Adipose tissue (tissue), 3 donors: ENCODE results near the gene BMP8B. TPM values are rescaled to one million over a fixed set of nuclear protein-coding genes. Genes with fewer than 3 reads are reported as not detected.

ENCODE experiments used
- H3K27ac ChIP-seq: one replicate; pipeline ENCODE4 v1.5.1; 2013; ENCODE audit warnings: low read depth, low read length
- WGBS, 3 donors: extraction: QIAGEN DNeasy Blood & Tissue Kit; methylation state at CpG; one replicate each; pipeline ENCODE4 v1.1.7; 2013; 5-methylcytosine and 5-hydroxymethylcytosine counted together
- polyA plus RNA-seq, 3 donors: library from polyadenylated mRNA; stranded (reverse); fragments of 200-250 nt; gene quantifications; one replicate each; pipeline ENCODE4 v1.2.3, GENCODE V29; 2013
- donor health status: healthy with polysubstance abuse.
- donor health status: Bipolar disorder and iron deficiency.
- donor health status: healthy.

BMP8B gene
- polyA plus RNA-seq, 3 donors, result 0.67 to 3.1 (median 1.1) TPM

DNA sequence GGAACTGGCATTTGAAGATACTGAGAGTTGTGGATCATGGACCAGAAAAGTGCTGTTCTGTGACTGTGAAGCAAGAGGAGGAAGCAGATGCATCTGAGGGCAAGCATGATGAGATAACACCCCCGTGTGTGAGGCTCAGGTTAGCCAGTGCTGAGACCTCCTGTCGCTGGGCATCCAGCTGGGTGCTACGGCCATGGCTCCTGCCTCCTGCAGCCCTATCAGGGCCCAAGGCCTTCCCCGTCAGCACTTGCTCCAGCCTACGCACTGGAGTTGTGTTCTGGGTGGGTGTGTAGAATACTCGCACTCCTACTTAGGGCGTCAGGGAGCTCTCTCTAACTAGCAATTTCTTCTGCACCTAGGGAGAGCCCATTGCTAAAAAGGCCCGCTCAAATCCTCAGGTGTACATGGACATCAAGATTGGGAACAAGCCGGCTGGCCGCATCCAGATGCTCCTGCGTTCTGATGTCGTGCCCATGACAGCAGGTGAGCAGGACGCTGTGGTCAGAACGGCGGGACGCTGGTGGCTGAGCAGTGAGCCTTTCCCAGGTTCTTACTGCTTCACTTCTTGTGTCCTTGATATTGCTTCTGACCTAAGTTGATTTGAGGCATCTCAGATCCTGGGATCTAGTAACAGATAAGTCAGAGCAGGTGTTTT is 43.5 kb downstream of the BMP8B start:
- WGBS, 3 donors, result 91 to 95% (median 93%) methylated on average over 16 of the region's 16 CpGs
- no peak overlapping the region for H3K27ac ChIP-seq

DNA sequence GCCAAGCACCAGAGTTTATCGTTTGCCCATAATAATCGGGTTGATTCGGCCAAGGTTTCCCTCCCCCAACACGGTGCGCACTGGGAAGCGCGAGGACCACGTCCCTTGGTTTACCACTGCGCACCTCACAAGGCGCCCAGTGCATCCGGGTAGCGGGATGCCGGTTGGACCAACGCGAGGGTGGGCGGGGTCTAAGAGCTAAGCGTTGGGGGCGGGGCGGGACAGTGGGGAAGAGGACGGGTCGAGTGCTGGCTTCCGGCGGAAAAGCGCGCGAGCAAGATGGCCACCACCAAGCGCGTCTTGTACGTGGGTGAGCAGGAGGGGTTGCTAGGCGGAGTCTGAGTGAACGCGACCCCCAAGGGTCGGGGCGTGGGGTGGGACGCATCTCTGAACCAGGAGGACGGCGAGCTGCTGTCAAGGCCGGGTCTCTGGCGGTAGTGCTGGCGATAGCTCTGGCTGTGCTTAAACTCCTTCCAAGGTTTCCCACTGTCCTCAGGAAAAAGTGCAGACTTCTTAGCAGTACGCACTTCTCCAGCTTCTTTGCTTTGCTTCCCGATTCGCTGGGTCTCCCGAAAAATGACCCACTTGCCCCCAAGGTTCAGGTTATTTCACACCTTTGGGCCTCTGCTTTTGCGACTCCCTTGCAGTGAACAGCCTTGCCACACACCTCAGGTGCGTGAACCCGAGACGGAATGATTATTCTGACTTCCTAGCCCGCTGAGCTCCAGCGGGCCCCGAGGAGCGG is 49.9 kb downstream of the BMP8B start, which contains the start of gene PPIE:
TSS of gene PPIE (plus strand) at position 261 of the 745 bp plus-strand sequence. CDS start at position 280, 19 bp downstream.
- WGBS, 3 donors, result 1% methylated on average over 52 of the region's 52 CpGs
- H3K27ac ChIP-seq, result no peak within 1 kb of the TSS

DNA sequence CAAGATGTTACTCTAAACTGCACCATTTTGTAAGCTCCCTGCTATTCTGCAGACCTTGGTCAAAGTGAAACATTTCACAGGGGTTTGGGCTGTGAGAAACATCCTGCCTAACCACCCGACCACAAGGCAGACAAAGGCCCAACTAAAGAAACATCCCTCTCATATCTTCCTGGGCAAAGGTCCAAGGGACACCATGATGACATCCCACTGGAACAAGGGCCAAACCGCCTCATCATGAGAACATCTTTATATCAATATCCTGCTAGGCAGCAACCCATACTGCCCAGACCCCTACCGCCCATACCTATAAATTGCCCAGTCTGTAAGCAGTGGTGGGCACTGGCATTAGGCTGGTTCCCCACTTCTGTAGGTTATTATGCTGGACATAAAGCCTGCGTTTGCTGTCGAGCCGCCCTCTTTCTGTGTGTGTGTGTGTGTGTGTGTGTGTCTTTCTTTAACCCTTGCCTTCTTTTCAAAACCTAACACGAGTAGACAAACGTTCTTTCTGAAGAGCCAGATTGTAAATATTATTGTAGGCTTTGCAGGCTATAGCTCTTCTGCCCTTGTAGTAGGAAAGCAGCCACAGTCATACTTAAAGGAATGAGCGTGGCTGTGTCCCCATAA is 51.0 kb downstream of the BMP8B start:
- WGBS, 3 donors, result 76 to 85% (median 80%) methylated on average over 9 of the region's 9 CpGs
- H3K27ac ChIP-seq, result no peak overlapping the region

DNA sequence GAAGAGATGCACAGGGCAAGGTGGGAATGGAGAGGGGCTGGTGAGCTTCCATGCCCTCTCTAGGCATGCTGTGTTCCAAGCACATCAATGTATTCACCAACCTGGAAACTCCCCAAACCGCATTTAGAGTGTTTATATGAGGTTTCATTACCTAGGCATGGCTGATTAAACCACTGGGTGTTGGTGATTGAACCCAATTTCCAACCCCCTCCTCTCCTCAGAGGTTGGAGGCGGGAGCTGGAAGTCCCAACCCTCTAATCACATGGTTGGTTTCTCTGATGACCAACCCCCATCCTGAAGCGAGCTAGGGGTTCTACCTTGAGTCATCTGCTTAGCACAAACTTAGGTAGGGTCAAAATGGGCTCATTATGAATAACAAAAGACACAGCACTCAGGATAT is 52.9 kb downstream of the BMP8B start:
- H3K27ac ChIP-seq, result no peak overlapping the region
- 68 to 81% (median 76%) methylated on average over 3 of the region's 3 CpGs for WGBS, 3 donors

DNA sequence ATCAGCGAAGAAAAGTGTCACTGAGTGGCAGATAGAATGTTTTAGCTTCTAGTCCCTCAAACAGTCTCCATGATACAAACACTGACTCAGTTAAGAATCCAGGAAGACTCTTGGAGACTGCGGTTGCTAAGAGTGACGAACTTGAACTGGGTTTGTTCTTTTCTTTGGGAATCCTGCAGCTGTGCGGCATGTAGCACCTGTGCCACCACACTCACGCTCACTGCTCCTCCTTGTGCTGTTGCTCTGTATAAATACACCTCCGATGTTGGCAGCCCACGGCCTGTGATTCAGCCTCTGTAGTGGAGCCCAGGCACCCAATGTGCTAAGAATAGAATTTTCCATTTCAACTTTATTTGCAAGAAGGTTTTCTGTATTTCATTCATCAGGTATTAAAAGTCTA is 55.5 kb downstream of the BMP8B start:
- WGBS, 3 donors, result 27 to 75% (median 66%) methylated on average over 7 of the region's 7 CpGs
- no peak overlapping the region for H3K27ac ChIP-seq

DNA sequence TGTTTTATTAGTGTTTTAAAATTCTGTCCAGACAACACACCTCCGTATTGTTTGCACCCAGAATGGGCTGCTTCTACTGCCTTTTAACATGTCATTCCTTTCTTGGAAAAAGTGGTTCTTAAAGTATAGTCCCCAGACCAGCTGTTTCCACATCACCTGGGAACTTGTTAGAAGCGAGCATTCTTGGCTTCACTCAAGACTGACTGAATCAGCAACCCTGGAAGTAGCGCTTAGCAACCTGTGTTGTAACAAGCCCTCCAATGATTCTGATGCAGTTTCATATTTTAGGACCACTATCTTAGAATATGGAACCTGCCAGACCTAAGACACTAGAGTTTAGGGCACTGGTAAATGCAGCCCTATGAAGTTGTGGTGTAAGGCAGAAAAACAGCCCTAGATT is 55.9 kb downstream of the BMP8B start:
- WGBS, 3 donors, result 34 to 65% (median 56%) methylated on average over 3 of the region's 3 CpGs
- H3K27ac ChIP-seq, result no peak overlapping the region

DNA sequence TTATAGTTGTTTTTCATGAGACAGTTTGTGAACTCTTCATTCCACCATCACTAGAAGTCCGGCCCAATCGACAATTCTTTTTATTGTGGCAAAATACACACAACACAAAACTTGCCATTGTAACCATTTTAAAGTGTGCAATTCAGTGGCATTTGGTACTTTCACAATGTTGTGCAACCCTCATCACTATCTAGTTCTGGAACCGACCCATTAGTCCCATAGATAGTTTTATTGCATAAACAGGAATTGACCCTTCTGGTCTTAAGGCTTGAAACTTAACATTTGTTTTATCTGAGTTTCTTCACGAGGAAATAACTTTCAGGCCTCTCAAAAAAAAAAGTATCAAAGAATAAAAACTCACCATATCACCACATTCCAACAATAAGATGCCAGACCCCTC is 58.8 kb downstream of the BMP8B start:
- whole genome bisulfite sequencing, 3 donors, result 38 to 63% (median 59%) methylated on average over 4 of the region's 4 CpGs
- H3K27ac ChIP-seq, result no peak overlapping the region

DNA sequence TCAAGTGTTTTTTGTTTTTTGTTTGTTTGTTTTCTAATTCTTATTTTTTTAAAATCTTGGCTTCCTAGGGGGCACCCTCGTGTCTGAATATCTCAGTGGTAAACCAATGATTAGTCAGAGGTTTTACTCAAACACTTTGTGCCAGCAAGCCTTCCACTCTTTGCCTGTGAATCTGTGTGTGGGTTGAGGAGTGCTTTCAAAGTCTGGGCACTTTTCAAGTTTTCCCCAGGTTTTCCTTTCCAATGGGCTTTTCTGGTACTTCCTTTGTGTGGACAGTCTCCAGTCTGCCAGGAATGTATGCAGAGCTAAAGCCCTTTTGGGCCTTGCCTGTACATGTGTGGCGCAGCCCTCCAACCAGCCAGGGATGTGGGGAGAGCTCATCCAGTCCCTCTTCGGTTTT is 59.6 kb downstream of the BMP8B start:
- WGBS, 3 donors, result 57 to 68% (median 64%) methylated on average over 3 of the region's 3 CpGs
- H3K27ac ChIP-seq, result no peak overlapping the region

GRCh38 chr1:39727932-39728317 is 60.7 kb downstream of the BMP8B start:
- no peak overlapping the region for H3K27ac ChIP-seq
- 53 to 72% (median 58%) methylated on average over 14 of the region's 14 CpGs for WGBS, 3 donors

GRCh38 chr1:39727221-39727931 is 61.3 kb downstream of the BMP8B start:
- H3K27ac ChIP-seq, result no peak overlapping the region
- WGBS, 3 donors, result 41 to 63% (median 46%) methylated on average over 10 of the region's 10 CpGs

DNA sequence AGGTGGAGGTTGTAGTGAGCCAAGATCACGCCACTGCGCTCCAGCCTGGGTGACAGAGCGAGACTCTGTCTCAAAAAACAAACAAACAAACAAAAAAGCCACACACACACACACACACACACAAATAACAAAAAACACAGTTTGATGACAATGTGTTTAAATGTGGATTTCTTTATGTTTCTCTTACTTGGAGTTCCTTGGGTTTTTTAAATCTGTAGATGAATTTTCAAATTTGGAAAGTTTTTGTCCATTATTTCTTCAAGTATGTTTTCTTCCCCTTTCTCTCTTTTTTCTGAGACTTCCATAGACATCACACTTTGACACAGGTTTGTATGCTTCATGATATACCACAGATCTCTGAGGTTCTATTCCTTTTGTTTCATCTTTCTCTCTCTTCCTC is 62.1 kb downstream of the BMP8B start:
- H3K27ac ChIP-seq, result no peak overlapping the region
- WGBS, 3 donors, result 85 to 92% (median 89%) methylated on average over 3 of the region's 3 CpGs

- no peak overlapping the region for H3K27ac ChIP-seq
- WGBS, 3 donors, result 13 to 24% (median 22%) methylated on average over 2 of the region's 2 CpGs
Observed at GRCh38 chr1:39722495-39722894, 66.2 kb downstream of the BMP8B start.

- no peak overlapping the region for H3K27ac ChIP-seq
Observed at GRCh38 chr1:39721664-39722063, 67.0 kb downstream of the BMP8B start.

DNA sequence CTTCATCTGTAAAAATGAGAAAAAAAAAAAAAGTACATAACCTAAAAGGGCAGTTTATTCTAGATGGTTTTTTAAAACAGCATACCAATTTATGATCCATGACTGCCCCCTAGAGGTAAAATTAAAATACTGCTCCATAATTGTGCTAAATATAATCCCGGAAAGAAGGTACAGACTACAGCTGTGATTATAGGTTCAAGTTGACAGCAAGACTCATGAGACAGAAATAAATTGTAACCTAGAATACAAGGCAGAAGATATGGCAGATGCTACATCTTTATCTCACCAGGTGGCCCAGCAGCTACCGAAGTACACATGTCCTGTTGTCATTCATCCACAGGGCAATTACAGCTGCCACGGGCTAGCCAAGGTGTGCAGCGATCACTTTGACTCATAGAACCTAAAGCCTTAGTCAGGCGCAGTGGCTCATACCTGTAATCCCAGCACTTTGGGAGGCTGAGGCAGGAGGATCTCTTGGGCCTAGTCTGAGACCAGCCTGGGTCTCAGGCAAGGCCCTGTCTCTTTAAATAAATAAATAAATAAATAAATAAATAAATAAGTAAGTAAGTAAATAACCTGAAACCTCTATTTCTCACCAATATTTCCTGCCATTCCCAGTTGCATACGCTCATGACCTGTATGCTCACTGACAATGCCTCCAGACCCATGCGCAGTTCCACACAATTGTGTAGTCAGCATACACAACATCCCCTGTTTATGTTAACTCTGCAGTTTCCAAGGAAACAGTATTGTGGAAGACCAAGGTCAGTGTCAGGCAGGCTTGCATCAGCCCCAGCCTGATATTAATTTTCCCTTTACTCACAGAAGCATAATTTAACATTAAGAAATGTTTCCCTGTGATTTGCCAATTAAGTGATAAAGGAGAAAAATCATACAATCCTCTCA is 68.3 kb downstream of the BMP8B start:
- 39 to 44% (median 43%) methylated on average over 7 of the region's 7 CpGs for WGBS, 3 donors

GRCh38 chr1:39717809-39718208 is 70.9 kb downstream of the BMP8B start:
- WGBS, 3 donors, result 49 to 60% (median 55%) methylated on average over 6 of the region's 6 CpGs
- no peak overlapping the region for H3K27ac ChIP-seq

More for the DNA sequence above, 68.3 kb downstream of the BMP8B start:
- no peak overlapping the region for H3K27ac ChIP-seq

GRCh38 chr1:39713557-39713956 is 75.1 kb downstream of the BMP8B start:
- WGBS, 3 donors, result 90 to 93% (median 91%) methylated on average over 5 of the region's 5 CpGs

GRCh38 chr1:39711966-39712340 is 76.7 kb downstream of the BMP8B start:
- WGBS, 3 donors, result 85 to 87% (median 85%) methylated on average over 6 of the region's 6 CpGs

More at GRCh38 chr1:39713557-39713956, 75.1 kb downstream of the BMP8B start:
- H3K27ac ChIP-seq, result no peak overlapping the region

More at GRCh38 chr1:39711966-39712340, 76.7 kb downstream of the BMP8B start:
- H3K27ac ChIP-seq, result no peak overlapping the region
